Glomerular visceral epithelial cell (primary cell): ENCODE data around the gene UBE2S.
"Not testable (repeated sequence)": the region's sequence is repeated elsewhere in the genome, so short reads cannot be mapped to it uniquely, and the experiment has no call there.

Experiments used
- DNase-seq: peaks from one replicate; pipeline ENCODE4 v3.0.0-alpha.2; 2016; ENCODE audit errors: extremely low spot score

The UBE2S gene

GRCh38 chr19:55407550-55407799 is at the start of gene UBE2S:
Gene UBE2S (minus strand): TSS chr19:55407788. CDS start chr19:55407589, 199 bp downstream.
- DNase-seq: not testable (repeated sequence)

GRCh38 chr19:55456347-55456746 is 48.8 kb upstream of the UBE2S start:
- no peak for DNase-seq

GRCh38 chr19:55455576-55456235 is 48.1 kb upstream of the UBE2S start:
- no peak for DNase-seq

- peak; percentile 52 for DNase-seq
Observed at GRCh38 chr19:55454787-55455243, 47.2 kb upstream of the UBE2S start.

GRCh38 chr19:55453511-55454260 is 46.1 kb upstream of the UBE2S start:
- no peak for DNase-seq

GRCh38 chr19:55452749-55453346 is 45.3 kb upstream of the UBE2S start:
- DNase-seq: peak; percentile 44

GRCh38 chr19:55451965-55452748 is 44.6 kb upstream of the UBE2S start:
- no peak for DNase-seq

- DNase-seq: no peak
Observed at GRCh38 chr19:55451163-55451964, 43.8 kb upstream of the UBE2S start.

- no peak for DNase-seq
Observed at GRCh38 chr19:55449469-55449868, 41.9 kb upstream of the UBE2S start.

GRCh38 chr19:55448175-55448490 is 40.5 kb upstream of the UBE2S start:
- not testable (repeated sequence) for DNase-seq

- DNase-seq: peak; percentile 50
Observed at GRCh38 chr19:55447421-55448174, 40.0 kb upstream of the UBE2S start.

GRCh38 chr19:55446060-55446459 is 38.5 kb upstream of the UBE2S start:
- DNase-seq: peak; percentile 37

- no peak for DNase-seq
Observed at GRCh38 chr19:55444646-55445045, 37.1 kb upstream of the UBE2S start.

GRCh38 chr19:55443824-55444480 is 36.4 kb upstream of the UBE2S start:
- no peak for DNase-seq

GRCh38 chr19:55443045-55443823 is 35.6 kb upstream of the UBE2S start, which contains the start of gene SHISA7:
Gene SHISA7 (minus strand): TSS chr19:55443300. CDS start chr19:55442863, 437 bp downstream.
- DNase-seq: no peak

- no peak for DNase-seq
Observed at GRCh38 chr19:55442372-55442961, 34.9 kb upstream of the UBE2S start.

GRCh38 chr19:55441692-55442321 is 34.2 kb upstream of the UBE2S start:
- no peak for DNase-seq

- DNase-seq: no peak
Observed at GRCh38 chr19:55441319-55441691, 33.7 kb upstream of the UBE2S start.
